Limb (tissue), 2 donors: Measurements from ENCODE around the gene CLCN7.

ENCODE experiments used
- DNase-seq, 2 donors: peaks; one replicate each; pipeline ENCODE4 v3.0.0-alpha.2; 2016; ENCODE audit errors: extremely low spot score in 2 of 2

Gene CLCN7

GRCh38 chr16:1503110-1503955, 28.5 kb upstream of the CLCN7 start:
- DNase-seq, result no peak

DNA sequence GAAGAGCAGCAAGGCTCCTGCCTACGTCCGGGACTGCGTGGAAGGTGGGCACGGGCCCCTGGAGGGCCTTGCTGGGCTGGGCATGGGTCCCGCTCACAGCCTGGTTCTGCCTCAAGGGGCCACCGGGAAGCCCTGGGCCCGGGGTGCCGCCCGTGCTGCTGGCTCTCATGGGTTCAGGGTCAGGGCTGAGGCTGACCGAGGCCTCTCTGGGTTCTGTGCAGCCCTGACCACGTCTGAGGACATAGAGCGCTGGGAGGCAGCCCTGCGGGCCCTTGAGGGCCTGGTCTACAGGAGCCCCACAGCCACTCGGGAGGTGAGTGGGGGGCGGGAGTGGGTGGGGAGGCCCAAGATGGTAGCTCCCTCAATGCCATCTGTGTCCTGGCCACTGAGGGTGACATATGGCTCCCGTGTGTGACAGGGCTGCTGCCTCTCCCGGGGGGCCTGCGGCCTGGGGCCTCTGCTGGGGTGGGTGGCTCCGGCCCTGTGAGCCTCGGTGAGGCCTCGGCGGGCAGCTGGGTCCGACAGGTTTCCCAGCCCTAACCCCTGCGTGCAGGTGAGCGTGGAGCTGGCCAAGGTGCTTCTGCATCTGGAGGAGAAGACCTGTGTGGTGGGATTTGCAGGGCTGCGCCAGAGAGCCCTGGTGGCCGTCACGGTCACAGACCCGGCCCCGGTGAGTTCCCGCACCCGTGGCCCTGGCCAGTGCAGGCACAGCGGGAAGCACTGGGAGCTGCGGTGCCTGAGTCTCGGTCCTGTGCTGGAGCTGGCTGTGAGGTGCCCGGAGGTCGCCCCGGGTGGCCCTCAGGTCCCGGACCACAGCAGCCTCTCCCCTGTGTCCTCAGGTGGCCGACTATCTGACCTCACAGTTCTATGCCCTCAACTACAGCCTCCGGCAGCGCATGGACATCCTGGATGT, 27.5 kb upstream of the CLCN7 start:
- DNase-seq, result no peak

DNA sequence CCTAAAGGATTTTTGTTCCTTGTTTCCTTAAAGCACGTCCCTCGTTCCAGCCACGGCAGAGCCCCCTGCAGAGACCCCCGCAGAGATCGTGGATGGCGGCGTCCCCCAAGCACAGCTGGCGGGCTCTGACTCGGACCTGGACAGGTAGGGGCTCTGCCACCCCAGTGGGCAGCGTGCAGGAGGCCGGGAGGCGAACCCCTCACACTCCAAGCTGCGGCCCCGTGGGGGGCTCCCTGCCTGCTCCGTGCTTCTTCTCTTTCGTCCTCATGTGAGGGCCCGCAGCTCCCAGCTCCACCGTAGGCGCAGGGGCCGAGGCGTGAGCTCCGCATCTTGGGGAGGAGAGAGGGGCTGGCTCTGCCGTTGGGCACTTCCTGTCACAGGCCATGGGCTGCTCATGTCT, 26.8 kb upstream of the CLCN7 start:
- DNase-seq, result no peak

DNA sequence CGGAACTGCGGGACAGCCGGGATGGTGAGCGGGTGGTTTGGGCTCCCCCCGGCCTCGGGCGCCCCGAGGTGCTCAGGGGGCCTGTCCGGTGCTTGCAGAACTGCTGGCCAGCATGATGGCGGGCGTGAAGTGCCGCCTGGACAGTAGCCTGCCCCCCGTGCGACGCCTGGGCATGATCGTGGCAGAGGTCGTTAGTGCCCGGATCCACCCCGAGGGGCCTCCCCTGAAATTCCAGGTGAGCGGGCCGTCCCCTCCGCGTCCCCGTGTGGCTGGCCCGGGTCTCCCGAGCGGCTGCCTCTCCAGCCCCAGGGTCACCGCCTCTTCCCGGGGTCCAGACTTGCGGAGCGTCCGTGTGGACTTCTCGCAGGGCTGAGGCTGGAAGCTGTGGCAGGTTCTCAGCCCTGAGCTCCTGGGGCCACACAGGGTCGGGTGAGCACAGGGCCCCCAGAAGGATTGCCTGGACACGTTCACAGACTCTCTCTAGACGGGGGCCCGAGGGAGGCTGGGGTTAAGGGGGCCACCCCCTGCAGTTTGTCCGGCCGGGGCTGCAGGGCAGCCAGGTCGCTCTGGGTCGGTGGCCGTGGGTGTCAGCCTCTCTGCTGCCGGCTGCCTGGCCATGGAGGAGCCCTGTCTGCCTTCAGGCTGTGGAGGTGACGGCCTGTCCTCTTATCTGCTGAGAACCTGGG, 25.8 kb upstream of the CLCN7 start:
- no peak for DNase-seq

GRCh38 chr16:1499756-1500464, 25.1 kb upstream of the CLCN7 start:
- DNase-seq, result no peak

DNA sequence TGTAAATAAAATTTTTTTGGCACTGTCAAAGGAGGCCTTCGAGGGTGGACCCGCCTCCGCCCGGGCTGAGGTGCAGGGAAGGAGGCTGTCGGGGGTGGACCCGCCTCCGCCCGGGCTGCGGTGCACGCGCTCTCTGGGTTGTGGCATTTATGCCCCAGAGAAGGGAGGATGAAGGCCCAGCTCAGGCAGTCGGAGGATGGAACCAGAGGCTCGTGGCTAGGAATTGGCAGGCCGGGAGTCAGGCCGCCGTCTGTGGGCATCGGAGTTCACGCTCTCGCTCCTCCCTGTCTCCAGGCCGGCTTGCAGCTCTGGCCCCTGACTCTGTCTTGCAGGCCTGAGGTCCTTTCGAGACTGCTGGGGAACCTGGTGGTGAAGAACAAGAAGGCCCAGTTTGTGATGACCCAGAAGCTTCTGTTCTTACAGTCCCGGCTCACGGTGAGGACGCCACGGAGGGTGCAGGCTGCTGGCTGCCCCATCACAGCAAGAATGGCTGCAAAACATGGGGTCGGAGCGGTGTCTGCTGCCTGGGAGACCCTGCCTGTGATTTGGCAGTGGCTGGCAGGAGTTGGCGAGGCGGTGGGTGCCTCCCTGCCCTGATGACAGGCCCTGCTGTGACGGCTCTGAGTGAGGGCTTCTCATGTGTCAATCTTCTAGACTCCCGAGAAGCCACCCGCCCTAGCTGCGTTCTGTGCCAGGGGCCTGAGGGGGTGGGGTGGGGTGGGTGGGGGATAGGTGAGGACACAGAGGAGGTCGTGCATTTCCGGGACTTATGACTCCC, 24.3 kb upstream of the CLCN7 start:
- DNase-seq, result no peak

- DNase-seq, result no peak
Observed at GRCh38 chr16:1497014-1497598, 22.3 kb upstream of the CLCN7 start.

- DNase-seq, result no peak
Observed at GRCh38 chr16:1496464-1496863, 21.6 kb upstream of the CLCN7 start.

DNA sequence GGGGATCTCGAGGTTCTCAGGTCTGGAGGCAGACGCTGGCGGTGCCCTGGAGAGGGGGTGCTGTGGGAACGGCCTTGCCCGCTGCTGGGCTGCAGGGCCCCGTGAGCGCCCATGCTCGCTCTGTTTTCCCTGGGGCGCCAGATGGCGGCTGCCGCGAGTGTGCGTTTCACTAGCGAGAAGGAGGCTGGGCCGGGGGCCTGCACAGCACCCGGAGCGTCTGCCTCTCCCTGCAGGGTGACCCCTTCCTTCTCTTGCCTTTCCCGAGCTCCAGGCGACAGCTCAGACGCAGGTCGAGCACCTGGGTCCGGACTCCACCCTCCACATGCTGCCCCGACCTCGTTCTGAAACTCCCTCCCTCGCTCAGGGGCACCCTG, 21.0 kb upstream of the CLCN7 start:
- DNase-seq, result no peak

DNA sequence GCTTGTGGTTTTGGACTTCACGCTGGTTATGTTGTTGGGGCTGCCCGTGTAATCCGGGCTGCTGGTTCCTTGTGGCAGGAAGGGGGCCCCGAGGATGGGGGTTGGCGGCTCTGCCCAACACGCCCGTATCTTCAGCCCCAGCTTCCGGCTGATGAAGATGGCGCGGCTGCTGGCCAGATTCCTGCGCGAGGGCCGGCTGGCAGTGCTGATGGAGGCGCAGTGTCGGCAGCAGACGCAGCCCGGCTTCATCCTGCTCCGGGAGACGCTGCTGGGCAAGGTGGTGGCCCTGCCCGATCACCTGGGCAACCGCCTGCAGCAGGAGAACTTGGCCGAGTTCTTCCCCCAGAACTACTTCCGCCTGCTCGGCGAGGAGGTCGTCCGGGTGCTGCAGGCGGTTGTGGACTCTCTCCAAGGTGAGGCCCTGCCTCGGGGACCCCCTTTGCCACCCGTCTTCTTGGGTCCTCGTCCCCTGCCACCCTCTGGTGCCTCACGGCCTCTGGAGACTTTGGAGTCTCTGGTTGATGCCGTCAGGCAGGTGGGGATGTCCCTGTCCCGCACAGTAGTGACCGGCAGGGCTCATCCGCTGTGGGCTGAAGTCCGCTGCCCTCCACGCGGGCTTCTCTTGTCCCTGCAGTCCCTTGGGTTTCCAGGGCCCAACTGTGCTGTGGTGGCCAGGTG, 20.5 kb upstream of the CLCN7 start:
- no peak for DNase-seq

DNA sequence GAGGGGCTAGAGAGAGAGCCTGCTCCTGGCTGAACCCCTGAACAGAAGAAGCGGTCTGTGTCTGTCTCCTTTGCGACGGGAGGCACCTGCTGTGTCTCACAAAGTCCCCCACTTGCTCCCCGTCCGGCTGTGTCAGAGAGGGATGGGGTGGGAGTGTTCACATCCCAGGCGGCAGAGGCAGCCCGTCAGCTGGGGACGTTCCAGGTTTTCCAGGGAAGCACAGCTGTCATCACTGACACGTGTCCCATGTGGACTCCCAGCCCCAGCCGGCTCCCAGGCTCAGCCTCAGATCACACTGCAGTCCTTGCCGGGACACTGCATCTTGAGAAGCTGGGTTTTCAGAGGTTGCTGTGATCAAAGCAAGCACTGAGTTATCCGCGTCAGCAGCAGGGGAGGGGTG, 19.9 kb upstream of the CLCN7 start:
- DNase-seq, result no peak

GRCh38 chr16:1494129-1494640, 19.4 kb upstream of the CLCN7 start:
- DNase-seq, result no peak

DNA sequence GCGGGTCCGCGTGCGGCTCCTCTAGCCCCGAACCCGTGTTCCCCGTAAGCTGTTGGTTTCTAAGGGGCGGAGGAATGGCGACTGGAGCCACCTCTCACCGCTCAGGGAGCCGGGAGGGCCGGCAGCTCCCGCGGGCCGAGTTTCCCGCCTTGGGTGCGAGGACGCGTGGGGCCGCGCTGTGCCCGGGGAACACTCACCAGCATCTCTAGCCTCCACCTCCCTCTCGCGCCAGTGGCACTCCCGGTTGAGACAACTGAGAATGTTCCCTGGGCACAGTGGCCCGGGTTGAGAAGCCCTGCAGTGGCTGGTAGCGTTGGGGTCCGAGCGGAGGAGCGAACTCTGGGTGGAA, 18.9 kb upstream of the CLCN7 start:
- no peak for DNase-seq

- peak; percentile 71 to 94 for DNase-seq
Observed at GRCh38 chr16:1492923-1493745, 18.3 kb upstream of the CLCN7 start, which contains the start of gene TELO2. Gene TELO2 (plus strand): TSS chr16:1493360. CDS start chr16:1494282, 922 bp downstream.

GRCh38 chr16:1492082-1492922, 17.5 kb upstream of the CLCN7 start:
- no peak for DNase-seq

- no peak for DNase-seq
Observed at GRCh38 chr16:1491327-1491726, 16.5 kb upstream of the CLCN7 start.

GRCh38 chr16:1489077-1489476, 14.2 kb upstream of the CLCN7 start:
- DNase-seq, result no peak

- no peak for DNase-seq
Observed at GRCh38 chr16:1488619-1489018, 13.8 kb upstream of the CLCN7 start, which contains the start of gene PTX4. Gene PTX4 (minus strand): TSS chr16:1488944. CDS start chr16:1488909, 35 bp downstream.
